GM23248 (cell line): Measurements from ENCODE around the gene PDIA4.

ENCODE experiments used
- EZH2 ChIP-seq: fragments of 200-600 bp; sonication (generic); IDR thresholded peaks from 2 replicates; pipeline ENCODE4 v1.6.1; 2018; ENCODE audit warnings: antibody characterized with exemption, mild to moderate bottlenecking; ENCODE audit not compliant: insufficient read depth, poor library complexity, severe bottlenecking
- EZH2phosphoT487 ChIP-seq: fragments of 200-600 bp; sonication (generic); IDR thresholded peaks from 2 replicates; pipeline ENCODE4 v1.6.1; 2018; ENCODE audit warnings: antibody characterized with exemption, moderate library complexity, mild to moderate bottlenecking, low read depth; ENCODE audit not compliant: insufficient read depth

GRCh38 chr7:149036676-149037075 lies 8.4 kb upstream of the PDIA4 start:
- TF ChIP-seq EZH2phosphoT487 (no peak), EZH2 (no peak)
